GM12872 (cell line): Measurements from ENCODE around the gene AKR1B1.

Experiments used
- TF ChIP-seq, protein P1 (sequence below): IDR thresholded peaks from 3 replicates; pipeline ENCODE4 v1.5.1; 2011; ENCODE audit warnings: low read depth, mild to moderate bottlenecking, low read length, moderate library complexity; ENCODE audit not compliant: insufficient read depth

AKR1B1 gene

DNA sequence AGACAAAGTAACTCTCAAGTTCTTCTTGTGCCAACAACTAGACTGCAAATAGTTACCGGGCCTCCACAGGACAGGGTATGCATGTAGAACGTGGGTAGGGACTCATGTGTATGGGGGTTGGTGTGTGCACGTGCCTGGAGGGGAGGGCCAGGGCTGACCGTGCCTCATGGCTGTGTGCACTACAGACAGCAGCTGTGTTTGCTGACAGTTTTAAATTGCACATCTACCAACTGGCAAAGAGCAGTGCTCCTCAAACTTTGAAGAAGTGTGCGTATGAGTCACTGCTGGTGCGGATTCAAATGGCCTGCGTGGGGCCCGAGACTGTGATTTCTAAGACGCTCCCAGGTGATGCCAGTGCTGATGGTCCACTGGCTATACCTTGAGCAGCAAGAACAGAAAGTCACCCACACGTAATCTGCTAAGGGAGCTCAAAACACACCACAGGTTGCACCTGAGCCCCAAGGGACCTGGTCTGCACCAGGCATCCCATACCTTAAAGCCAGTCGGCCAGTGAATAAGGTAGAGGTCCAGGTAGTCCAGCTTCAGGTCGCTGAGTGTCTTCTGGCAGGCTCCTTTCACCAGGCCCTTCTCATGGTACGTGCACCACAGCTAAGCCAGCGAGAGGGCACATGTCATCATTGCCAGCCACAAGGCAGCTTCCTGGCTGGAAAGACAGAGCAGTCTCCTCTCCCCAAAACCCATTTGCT is 8.5 kb downstream of the AKR1B1 start:
- TF ChIP-seq, protein P1, sequence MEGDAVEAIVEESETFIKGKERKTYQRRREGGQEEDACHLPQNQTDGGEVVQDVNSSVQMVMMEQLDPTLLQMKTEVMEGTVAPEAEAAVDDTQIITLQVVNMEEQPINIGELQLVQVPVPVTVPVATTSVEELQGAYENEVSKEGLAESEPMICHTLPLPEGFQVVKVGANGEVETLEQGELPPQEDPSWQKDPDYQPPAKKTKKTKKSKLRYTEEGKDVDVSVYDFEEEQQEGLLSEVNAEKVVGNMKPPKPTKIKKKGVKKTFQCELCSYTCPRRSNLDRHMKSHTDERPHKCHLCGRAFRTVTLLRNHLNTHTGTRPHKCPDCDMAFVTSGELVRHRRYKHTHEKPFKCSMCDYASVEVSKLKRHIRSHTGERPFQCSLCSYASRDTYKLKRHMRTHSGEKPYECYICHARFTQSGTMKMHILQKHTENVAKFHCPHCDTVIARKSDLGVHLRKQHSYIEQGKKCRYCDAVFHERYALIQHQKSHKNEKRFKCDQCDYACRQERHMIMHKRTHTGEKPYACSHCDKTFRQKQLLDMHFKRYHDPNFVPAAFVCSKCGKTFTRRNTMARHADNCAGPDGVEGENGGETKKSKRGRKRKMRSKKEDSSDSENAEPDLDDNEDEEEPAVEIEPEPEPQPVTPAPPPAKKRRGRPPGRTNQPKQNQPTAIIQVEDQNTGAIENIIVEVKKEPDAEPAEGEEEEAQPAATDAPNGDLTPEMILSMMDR = no peak

DNA sequence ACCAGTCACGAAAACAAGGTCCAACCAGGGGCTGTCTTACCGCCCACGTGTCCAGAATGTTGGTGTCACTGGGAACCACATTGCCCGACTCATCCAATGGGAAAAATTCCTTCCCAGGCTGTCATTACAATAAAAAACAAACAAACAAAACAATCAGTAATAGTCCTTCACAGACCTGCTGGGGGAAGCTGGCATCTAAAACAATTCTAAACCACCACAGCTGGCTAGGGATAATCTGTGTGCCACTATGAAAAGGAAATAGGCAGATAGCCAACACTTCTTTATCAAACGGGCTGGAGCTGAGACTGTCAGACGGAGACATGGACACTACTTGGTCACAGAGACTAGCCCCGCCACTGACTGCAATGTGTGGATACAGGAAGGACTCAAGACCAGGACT is 9.2 kb downstream of the AKR1B1 start:
- TF ChIP-seq, protein P1 = no peak

DNA sequence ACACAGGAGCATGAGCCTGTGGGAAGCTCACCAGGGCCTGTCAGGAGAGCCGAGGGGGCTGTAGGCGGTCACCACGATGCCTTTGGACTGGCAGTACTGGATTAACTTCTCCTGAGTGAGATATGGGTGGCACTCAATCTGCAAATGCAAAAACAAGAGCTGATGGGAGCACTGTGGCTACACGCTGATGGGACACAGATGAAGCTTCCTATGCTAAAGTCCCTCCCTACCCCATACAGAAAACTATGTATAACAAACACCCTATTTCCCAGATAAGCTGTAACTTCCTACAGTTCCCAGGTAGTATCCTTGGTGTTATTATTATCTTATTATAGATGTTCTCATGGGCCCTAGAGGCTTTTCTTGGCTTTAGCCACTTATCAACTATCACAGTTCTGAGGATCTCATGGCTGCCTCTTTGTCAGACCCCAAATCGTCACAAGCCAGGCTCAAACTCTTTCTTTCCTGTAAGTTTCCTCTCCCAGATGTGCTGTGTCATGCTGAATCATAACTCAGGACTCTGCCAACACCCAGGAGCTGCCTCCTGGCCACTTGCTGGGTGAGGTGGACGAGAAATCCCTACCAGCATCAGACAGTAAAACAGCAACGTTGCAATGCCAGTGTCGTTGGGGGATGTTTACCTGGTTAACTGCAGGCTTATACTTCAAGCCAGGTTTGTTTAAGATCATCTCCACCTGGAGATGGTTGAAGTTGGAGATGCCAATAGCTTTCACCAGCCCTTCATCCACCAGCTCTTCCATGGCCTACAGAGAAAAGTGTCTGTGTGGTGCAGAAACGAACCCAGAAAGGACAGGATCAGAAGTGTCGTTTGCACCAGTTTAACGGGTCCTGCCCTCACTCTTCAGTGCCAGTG is 10.3 kb downstream of the AKR1B1 start:
- TF ChIP-seq, protein P1 = no peak

DNA sequence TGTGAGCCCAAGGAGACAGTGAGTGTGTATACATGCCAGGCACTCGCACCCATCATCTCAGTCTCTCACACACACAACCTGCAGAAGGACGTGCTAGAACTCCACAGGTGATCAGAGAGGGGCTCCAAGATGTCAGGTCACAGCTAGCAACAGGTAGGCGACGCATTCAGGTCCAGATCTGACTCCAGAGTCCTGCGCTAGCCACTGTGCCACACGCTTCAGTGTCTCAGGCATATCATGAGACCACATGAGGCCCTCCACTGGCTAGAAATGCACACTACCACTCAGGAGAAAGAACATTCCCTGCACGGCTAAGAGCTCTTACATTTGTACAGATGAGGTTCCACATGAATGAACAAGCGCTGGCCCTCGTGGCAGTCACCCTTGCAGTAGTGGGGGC is 11.5 kb downstream of the AKR1B1 start:
- TF ChIP-seq, protein P1 = no peak

DNA sequence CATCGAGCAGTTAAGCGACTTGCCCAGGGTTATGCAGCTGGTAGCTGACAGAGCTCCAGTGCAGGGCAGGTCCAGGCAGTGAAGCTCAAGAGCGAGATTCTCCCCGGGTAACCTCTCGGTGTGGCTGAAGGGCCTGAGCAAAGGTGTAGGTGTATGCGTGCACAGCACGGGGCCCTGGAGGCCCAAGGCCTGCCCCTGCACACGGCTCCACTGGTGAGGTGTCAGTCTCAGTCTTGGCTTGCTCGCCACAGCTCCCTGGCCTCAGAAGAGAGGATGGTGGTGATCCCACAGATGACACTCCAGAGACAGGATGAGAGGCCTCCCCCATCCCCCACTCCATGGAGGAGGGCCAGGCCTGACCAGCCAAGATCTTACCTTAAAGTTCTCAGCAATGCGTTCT is 12.0 kb downstream of the AKR1B1 start:
- TF ChIP-seq, protein P1 = no peak

DNA sequence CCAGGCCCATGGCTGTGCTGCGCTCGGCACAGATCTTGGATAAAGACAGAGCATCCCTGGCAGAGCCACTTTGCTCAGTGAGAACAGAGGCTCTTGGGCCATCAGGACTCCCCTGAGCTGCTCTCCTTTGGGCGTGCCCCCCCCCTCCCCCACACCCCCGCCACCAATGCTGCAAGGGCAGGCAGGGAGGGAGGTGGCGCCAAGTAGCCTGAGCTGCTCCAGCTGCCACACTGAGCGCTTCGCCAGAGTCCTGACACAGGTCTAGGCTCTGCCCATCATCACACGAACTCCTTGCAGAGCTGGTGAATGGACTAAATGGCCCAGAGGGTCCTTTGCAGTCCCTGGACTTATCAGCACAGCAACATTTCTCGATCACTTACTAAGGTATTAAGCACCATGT is 12.5 kb downstream of the AKR1B1 start:
- TF ChIP-seq, protein P1 = no peak

DNA sequence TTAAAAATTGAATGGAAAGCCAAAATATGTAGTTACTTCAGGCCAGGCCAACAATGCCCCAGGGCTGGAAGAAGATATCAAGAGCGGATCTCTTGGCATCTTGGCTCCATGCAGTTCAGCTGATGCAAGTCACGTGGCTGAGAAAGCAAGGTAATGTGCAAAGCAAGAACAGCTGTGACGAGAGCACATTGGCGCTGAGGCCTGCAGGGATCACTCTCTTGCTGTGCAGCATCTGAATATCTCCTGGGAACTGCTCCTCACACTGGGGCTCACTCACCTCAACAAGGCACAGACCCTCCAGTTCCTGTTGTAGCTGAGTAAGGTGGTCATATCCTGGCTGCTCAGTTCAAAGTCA is 14.0 kb downstream of the AKR1B1 start:
- TF ChIP-seq, protein P1 = no peak
